IMR-90 (cell line): ENCODE results near the gene ST6GALNAC3. TPM values are rescaled to one million over a fixed set of nuclear protein-coding genes. Genes with fewer than 3 reads are reported as not detected.

ENCODE experiments used
- ATAC-seq: fragments of 200-7000 bp; cut with Tn5 transposase; 2 replicates; pipeline ENCODE4 v1.9.1; 2020; ENCODE audit warnings: low read depth, mild to moderate bottlenecking, moderate library complexity
- BruUV-seq: library from RNA; stranded (reverse); fragments of 400-500 nt; replicated peaks from 2 replicates; lab custom pipeline; 2021; lab: Mats Ljungman, UMichigan
- CTCF ChIA-PET: fragments of 300-600 bp; formaldehyde crosslinking; extraction: SDS; loops from one replicate; lab custom pipeline; 2021; ENCODE audit warnings: antibody characterized with exemption; lab: Yijun Ruan, JAX
- POLR2A ChIA-PET: fragments of 300-600 bp; sonication (Branson Sonifier 250); formaldehyde crosslinking; loops from one replicate; lab custom pipeline; 2022; ENCODE audit warnings: antibody characterized with exemption; ENCODE audit not compliant: unreplicated experiment; lab: Charles Lee
- DNase-seq: peaks from one replicate; pipeline ENCODE4 v3.0.0; 2013
- H2AFZ ChIP-seq: replicated peaks from 2 replicates; pipeline ENCODE3; 2013; ENCODE audit warnings: low read length, mild to moderate bottlenecking; ENCODE audit not compliant: poor library complexity
- H2AK5ac ChIP-seq: 2 replicates; pipeline ENCODE4 v1.6.1; 2013; ENCODE audit warnings: low read depth, low read length, inconsistent platforms
- H2AK9ac ChIP-seq: replicated peaks from 2 replicates; pipeline ENCODE3; 2013; ENCODE audit warnings: mild to moderate bottlenecking, low read depth, low read length, moderate library complexity; ENCODE audit not compliant: poor library complexity
- H2BK120ac ChIP-seq: 2 replicates; pipeline ENCODE4 v1.6.1; 2013; ENCODE audit warnings: low read depth, low read length, inconsistent platforms
- H2BK15ac ChIP-seq: 3 replicates; pipeline ENCODE4 v1.6.1; 2013; ENCODE audit warnings: low read depth, low read length, inconsistent platforms
- H2BK20ac ChIP-seq: 2 replicates; pipeline ENCODE4 v1.6.1; 2013; ENCODE audit warnings: low read depth, mild to moderate bottlenecking, inconsistent platforms, low read length, moderate library complexity
- H2BK5ac ChIP-seq: 2 replicates; pipeline ENCODE4 v1.6.1; 2013; ENCODE audit warnings: mild to moderate bottlenecking, low read depth, low read length, inconsistent platforms; ENCODE audit not compliant: poor library complexity, severe bottlenecking
- H3K14ac ChIP-seq: replicated peaks from 2 replicates; pipeline ENCODE4 v1.6.1; 2013; ENCODE audit warnings: low read depth, low read length, inconsistent platforms
- H3K18ac ChIP-seq: 2 replicates; pipeline ENCODE4 v1.6.1; 2013; ENCODE audit warnings: low read depth, low read length, control low read depth
- H3K23ac ChIP-seq: 2 replicates; pipeline ENCODE4 v1.6.1; 2013; ENCODE audit warnings: low read depth, low read length, inconsistent platforms
- H3K27ac ChIP-seq: 2 replicates; pipeline ENCODE4 v1.5.1; 2013; ENCODE audit warnings: mild to moderate bottlenecking, control low read depth, low read length; ENCODE audit not compliant: insufficient read depth
- H3K27me3 ChIP-seq: 2 replicates; pipeline ENCODE4 v1.6.1; 2013; ENCODE audit warnings: low read length; ENCODE audit not compliant: control insufficient read depth, insufficient read depth
- H3K36me3 ChIP-seq: 2 replicates; pipeline ENCODE4 v1.6.1; 2013; ENCODE audit warnings: low read length, mixed read lengths; ENCODE audit not compliant: control insufficient read depth, insufficient read depth
- H3K4ac ChIP-seq: 2 replicates; pipeline ENCODE4 v1.6.1; 2013; ENCODE audit warnings: low read depth, low read length, inconsistent platforms
- H3K4me1 ChIP-seq: 2 replicates; pipeline ENCODE4 v1.6.1; 2013; ENCODE audit warnings: low read length, mixed read lengths; ENCODE audit not compliant: control insufficient read depth, insufficient read depth
- H3K4me2 ChIP-seq: 2 replicates; pipeline ENCODE4 v1.6.1; 2013; ENCODE audit warnings: low read depth, mild to moderate bottlenecking, control low read depth, low read length, moderate library complexity
- H3K4me3 ChIP-seq: 2 replicates; pipeline ENCODE4 v1.5.1; 2013; ENCODE audit warnings: low read depth, mild to moderate bottlenecking, control low read depth, low read length, moderate library complexity; ENCODE audit not compliant: insufficient read depth
- H3K56ac ChIP-seq: 2 replicates; pipeline ENCODE4 v1.6.1; 2013; ENCODE audit warnings: low read length, inconsistent platforms; ENCODE audit not compliant: insufficient read depth; ENCODE audit errors: extremely low read depth
- H3K79me1 ChIP-seq, 2 experiments: 2 replicates each; pipeline ENCODE4 v1.6.1; 2013; ENCODE audit warnings: low read length in 2 of 2, inconsistent platforms in 1 of 2, low read depth in 1 of 2
- H3K9ac ChIP-seq: 2 replicates; pipeline ENCODE4 v1.6.1; 2013; ENCODE audit warnings: low read depth, low read length, control low read depth
- H3K9me1 ChIP-seq: 2 replicates; pipeline ENCODE4 v1.6.1; 2013; ENCODE audit warnings: low read length, inconsistent platforms; ENCODE audit not compliant: insufficient read depth
- H3K9me3 ChIP-seq: 2 replicates; pipeline ENCODE4 v1.6.1; 2013; ENCODE audit warnings: low read length; ENCODE audit not compliant: control insufficient read depth, insufficient read depth
- H4K20me1 ChIP-seq: 2 replicates; pipeline ENCODE4 v1.6.1; 2013; ENCODE audit warnings: low read length, inconsistent platforms; ENCODE audit not compliant: insufficient read depth
- H4K5ac ChIP-seq: 2 replicates; pipeline ENCODE4 v1.6.1; 2013; ENCODE audit warnings: mild to moderate bottlenecking, low read depth, low read length, control low read depth
- H4K8ac ChIP-seq, 2 experiments: 2 replicates each; pipeline ENCODE4 v1.6.1; 2013; ENCODE audit warnings: low read depth in 2 of 2, low read length in 2 of 2, control low read depth in 1 of 2, inconsistent platforms in 1 of 2
- H4K91ac ChIP-seq: 2 replicates; pipeline ENCODE4 v1.6.1; 2013; ENCODE audit warnings: low read depth, low read length, inconsistent platforms; ENCODE audit not compliant: insufficient read depth
- BHLHE40 ChIP-seq: fragments of 150-350 bp; IDR thresholded peaks from 2 replicates; pipeline ENCODE4 v1.6.1; 2016; ENCODE audit warnings: mild to moderate bottlenecking, low read depth, low read length
- MAFK ChIP-seq: IDR thresholded peaks from 2 replicates; pipeline ENCODE4 v1.6.1; 2012; ENCODE audit warnings: low read depth, low read length, improper control_type of control experiment
- MAZ ChIP-seq: IDR thresholded peaks from 2 replicates; pipeline ENCODE4 v1.6.1; 2012; ENCODE audit warnings: low read depth, mild to moderate bottlenecking, low read length, improper control_type of control experiment, moderate library complexity, borderline replicate concordance
- MXI1 ChIP-seq: IDR thresholded peaks from 2 replicates; pipeline ENCODE4 v1.6.1; 2012; ENCODE audit warnings: low read depth, mild to moderate bottlenecking, low read length, moderate library complexity, borderline replicate concordance
- whole genome bisulfite sequencing, 2 experiments: methylation state at CpG; one replicate each; pipeline versions ENCODE4 v1.1.5 to v1.1.7; 2013; ENCODE audit warnings: missing lambda C conversion rate in 2 of 2; ENCODE audit not compliant: insufficient read length in 1 of 2; ENCODE audit errors: extremely low coverage in 2 of 2; 5-methylcytosine and 5-hydroxymethylcytosine counted together
- dilution Hi-C: fragments of 300-500 bp; cut with HindIII; formaldehyde crosslinking; loops from one replicate; pipeline ENCODE4 v1.14.3; 2018; ENCODE audit warnings: low sequenced_read_pairs; ENCODE audit not compliant: unreplicated experiment
- in situ Hi-C: fragments of 300-500 bp; cut with MboI; formaldehyde crosslinking; loops from 3 replicates; pipeline ENCODE4 v1.14.3; 2019; ENCODE audit warnings: low sequenced_read_pairs, inconsistent platforms, mixed read lengths
- intact Hi-C: fragments of 100-400 bp; cut with micrococcal nuclease; formaldehyde crosslinking; loops from 2 replicates; pipeline ENCODE4 v1.10.0; 2022
- polyA plus RNA-seq, 3 experiments: library from polyadenylated mRNA; depleted of rRNA; stranded (reverse); fragments of >200 nt; gene quantifications; 2 replicates each; pipeline ENCODE4 v1.2.3, GENCODE V29; 2012; ENCODE audit warnings: low replicate concordance in 1 of 3
- total RNA-seq: library from RNA; depleted of rRNA; stranded (reverse); fragments of >200 nt; gene quantifications from 2 replicates; pipeline ENCODE4 v1.2.3, GENCODE V29; 2012

ST6GALNAC3 gene
- total and polyA plus RNA-seq, 2 of the 4 experiments (the other 2 are of a cell fraction), result 0.65 to 1.3 TPM

DNA sequence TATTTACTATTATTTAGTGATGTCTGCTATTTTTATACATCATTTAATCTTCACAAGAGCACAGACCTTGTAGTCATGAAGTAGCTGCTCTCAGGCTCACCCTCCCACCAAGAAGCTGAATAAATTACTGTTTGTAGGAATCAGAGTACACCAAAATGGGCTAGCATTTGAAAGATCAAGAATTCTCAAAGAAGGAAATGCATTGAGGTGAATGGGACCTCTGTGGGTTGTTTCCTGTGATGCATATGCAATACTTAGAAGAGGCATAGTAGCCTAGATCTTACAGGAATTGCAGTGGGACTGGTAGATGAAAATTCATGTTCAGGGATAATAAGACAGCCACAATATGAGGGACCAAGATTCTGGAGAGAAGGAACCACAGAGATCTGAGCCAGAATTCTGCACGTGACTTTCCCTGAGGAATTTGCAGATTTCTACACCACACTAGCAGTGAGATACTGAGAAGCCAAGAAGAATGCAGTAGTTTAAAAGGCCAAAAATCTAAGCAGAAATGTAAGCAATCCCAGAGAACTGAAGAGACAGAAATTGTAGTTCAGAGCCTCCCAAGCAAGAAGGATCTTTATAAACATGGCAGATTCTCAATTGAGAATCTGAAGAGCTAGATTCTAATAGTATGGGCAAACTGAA is 307.0 kb downstream of the ST6GALNAC3 start:
- no peak overlapping the region for H3K4me3 ChIP-seq
- no peaks in the 10 kb centered on the region for H4K20me1 ChIP-seq
- dilution Hi-C loops (no loop called here), in situ Hi-C loops (no loop called here), intact Hi-C loops (no loop called here)
- H4K5ac ChIP-seq, result no peak overlapping the region
- H4K91ac ChIP-seq, result no peak overlapping the region
- DNase-seq (peak; percentile 3), ATAC-seq (peak; percentile 71)
- no peak overlapping the region for H3K14ac ChIP-seq
- H3K79me1 ChIP-seq, result no peaks in the 10 kb centered on the region
- H3K27ac ChIP-seq, result no peak overlapping the region
- no peaks in the 10 kb centered on the region for H3K36me3 ChIP-seq
- H4K8ac ChIP-seq, result no peak overlapping the region
- no peak overlapping the region for H3K4me2 ChIP-seq
- H3K18ac ChIP-seq, result no peak overlapping the region
- ChIA-PET CTCF (no interaction called here), POLR2A (no interaction called here)
- no peak overlapping the region for H2BK5ac ChIP-seq
- no peak overlapping the region for H2BK20ac ChIP-seq
- H2AFZ ChIP-seq, result no peak overlapping the region
- H2AK5ac ChIP-seq, result no peak overlapping the region
- no peak overlapping the region for H2BK120ac ChIP-seq
- no peaks in the 10 kb centered on the region for H3K9me3 ChIP-seq
- H3K23ac ChIP-seq, result no peak overlapping the region
- no TSS peak for BruUV-seq
- no peaks in the 10 kb centered on the region for H3K27me3 ChIP-seq
- H3K9ac ChIP-seq, result no peak overlapping the region
- no peaks in the 10 kb centered on the region for H3K9me1 ChIP-seq
- H3K4ac ChIP-seq, result no peak overlapping the region
- no peak overlapping the region for H2AK9ac ChIP-seq
- 20% methylated on average over 1 of the region's 1 CpG; no CpG with 5 or more reads in 1 of the 2 experiments for WGBS, 2 experiments
- no peaks in the 10 kb centered on the region for H3K4me1 ChIP-seq
- no peak for TF ChIP-seq MXI1
- TF ChIP-seq BHLHE40, result no peak
- TF ChIP-seq MAZ, result no peak
- TF ChIP-seq MAFK, result no peak
- H2BK15ac ChIP-seq, result no peak overlapping the region
- no peak overlapping the region for H3K56ac ChIP-seq
